HepG2 (cell line): ENCODE measurements around the gene ASH1L. TPM values are rescaled to one million over a fixed set of nuclear protein-coding genes. Genes with fewer than 3 reads are reported as not detected.

ENCODE experiments used
- HHEX ChIP-seq: IDR thresholded peaks from 2 replicates; pipeline ENCODE4 v1.6.1; 2016; ENCODE audit warnings: control low read depth
- JUNB ChIP-seq: sonication (generic); formaldehyde crosslinking; IDR thresholded peaks from 2 replicates; pipeline ENCODE4 v1.8.0; 2022; ENCODE audit warnings: missing genetic modification reagents, mild to moderate bottlenecking, borderline replicate concordance
- JUND ChIP-seq: sonication (generic); formaldehyde crosslinking; IDR thresholded peaks from 2 replicates; pipeline ENCODE4 v1.8.0; 2022; ENCODE audit warnings: mild to moderate bottlenecking, missing genetic modification reagents
- KDM1A ChIP-seq: IDR thresholded peaks from 2 replicates; pipeline ENCODE4 v1.6.1; 2016; ENCODE audit warnings: missing compliant biosample characterization
- KLF9 ChIP-seq: IDR thresholded peaks from 2 replicates; pipeline ENCODE4 v1.6.1; 2016; ENCODE audit warnings: low read depth
- MEF2D ChIP-seq: sonication (generic); formaldehyde crosslinking; IDR thresholded peaks from 2 replicates; pipeline ENCODE4 v1.5.1; 2020; ENCODE audit warnings: mild to moderate bottlenecking, missing genetic modification reagents
- SMARCC2 ChIP-seq: fragments of 450-650 bp; IDR thresholded peaks from 2 replicates; pipeline ENCODE4 v1.6.1; 2017; ENCODE audit warnings: antibody characterized with exemption, mild to moderate bottlenecking
- TARDBP ChIP-seq: sonication (generic); formaldehyde crosslinking; IDR thresholded peaks from 2 replicates; pipeline ENCODE4 v1.8.0; 2022; ENCODE audit warnings: mild to moderate bottlenecking, missing genetic modification reagents
- U2AF2 ChIP-seq: fragments of 200-400 bp; formaldehyde crosslinking; IDR thresholded peaks from 2 replicates; pipeline ENCODE4 v1.6.1; 2017; ENCODE audit warnings: low read depth, mild to moderate bottlenecking, low read length
- ZBTB21 ChIP-seq: sonication (generic); formaldehyde crosslinking; IDR thresholded peaks from 2 replicates; pipeline ENCODE4 v1.4.0; 2020; ENCODE audit warnings: missing genetic modification reagents
- ZBTB7B ChIP-seq: sonication (generic); formaldehyde crosslinking; IDR thresholded peaks from 2 replicates; pipeline ENCODE4 v1.4.0; 2020; ENCODE audit warnings: missing genetic modification reagents
- ZFP62 ChIP-seq: sonication (generic); formaldehyde crosslinking; IDR thresholded peaks from 2 replicates; pipeline ENCODE4 v1.4.0; 2020; ENCODE audit warnings: missing genetic modification reagents
- ZFP90 ChIP-seq: sonication (generic); formaldehyde crosslinking; IDR thresholded peaks from 2 replicates; pipeline ENCODE4 v1.8.0; 2022; ENCODE audit warnings: missing genetic modification reagents, mild to moderate bottlenecking, inconsistent platforms, borderline replicate concordance
- polyA plus RNA-seq, 8 experiments: library from polyadenylated mRNA; depleted of rRNA in 3 of 8; stranded (reverse) in 7 of 8; unstranded in 1 of 8; fragments of >200 nt; fragmentation: Illumina TruSeq in 4 of 8; extraction: Trizol in 4 of 8; gene quantifications; 2 replicates each; pipeline versions ENCODE4 v1.2.1 to v1.2.3, GENCODE V29; 2011 to 2016; ENCODE audit warnings: low read depth in 4 of 8, missing spikeins in 1 of 8, mixed read lengths in 1 of 8; ENCODE audit not compliant: insufficient read depth in 1 of 8
- total RNA-seq, 5 experiments: library from RNA; depleted of rRNA; stranded (reverse); fragments of >200 nt; fragmentation: Illumina TruSeq; extraction: Trizol; gene quantifications; 2 replicates each; pipeline ENCODE4 v1.2.3, GENCODE V29; 2016; ENCODE audit warnings: low read depth in 1 of 5
- TF ChIP-seq, protein P1 (sequence below): sonication (generic); formaldehyde crosslinking; IDR thresholded peaks from 2 replicates; pipeline ENCODE4 v1.4.0; 2020; ENCODE audit warnings: missing genetic modification reagents, borderline replicate concordance
- TF ChIP-seq, protein P2 (sequence below): sonication (generic); formaldehyde crosslinking; IDR thresholded peaks from 2 replicates; pipeline ENCODE4 v1.5.1; 2020; ENCODE audit warnings: mild to moderate bottlenecking, missing genetic modification reagents, borderline replicate concordance
- TF ChIP-seq, protein P3 (sequence below): IDR thresholded peaks from 2 replicates; pipeline ENCODE4 v1.6.1; 2018; ENCODE audit warnings: missing genetic modification reagents
- TF ChIP-seq, protein P4 (sequence below): sonication (generic); formaldehyde crosslinking; IDR thresholded peaks from 2 replicates; pipeline ENCODE4 v1.4.0; 2020; ENCODE audit warnings: mild to moderate bottlenecking, missing genetic modification reagents
- TF ChIP-seq, protein P5 (sequence below): sonication (generic); formaldehyde crosslinking; IDR thresholded peaks from 2 replicates; pipeline ENCODE4 v1.4.0; 2020; ENCODE audit warnings: mild to moderate bottlenecking, missing genetic modification reagents

ASH1L gene
- total and polyA plus RNA-seq, 2 of the 13 experiments (the other 11 are each of a cell fraction or from before 2014, with no cell fraction given), result 10.2 to 15.3 TPM

DNA sequence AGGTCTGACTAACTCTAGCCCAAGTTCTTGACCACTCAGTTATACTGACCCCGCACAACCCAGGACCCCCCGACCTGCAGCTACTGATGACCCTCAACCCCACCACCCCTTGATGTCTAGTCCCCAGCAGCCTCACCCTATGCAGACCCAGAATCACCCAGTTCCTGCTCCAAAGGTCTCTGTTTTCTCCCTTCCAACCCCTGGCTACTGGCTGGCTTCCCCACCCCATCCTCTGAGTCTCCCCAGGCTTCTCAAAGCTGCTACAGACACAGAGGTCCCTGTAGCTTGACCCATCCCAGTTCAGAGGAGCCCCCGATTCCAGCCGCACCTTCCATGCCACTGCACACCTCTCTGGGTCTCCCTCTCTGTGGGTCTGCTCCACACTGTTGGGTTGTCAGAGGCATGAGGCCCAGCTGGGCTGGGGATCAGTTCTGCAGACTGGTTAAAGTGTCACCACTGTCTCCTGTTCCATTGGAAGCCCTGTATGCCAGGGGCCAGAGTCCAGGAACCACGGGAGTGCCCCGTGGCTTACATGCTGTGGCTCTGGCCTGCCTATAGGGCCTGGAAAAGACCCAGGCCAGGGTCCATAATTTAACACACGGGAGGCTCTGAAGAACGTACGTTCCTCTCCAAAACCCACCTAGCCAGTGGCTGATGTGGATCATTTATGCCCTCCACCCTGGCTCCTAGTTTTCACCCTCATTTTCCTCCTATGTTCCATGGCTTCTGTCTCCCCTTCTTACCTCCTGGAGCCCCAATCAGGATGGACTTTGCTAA lies 261.9 kb downstream of the ASH1L start (continued):
- TF ChIP-seq, protein P1, sequence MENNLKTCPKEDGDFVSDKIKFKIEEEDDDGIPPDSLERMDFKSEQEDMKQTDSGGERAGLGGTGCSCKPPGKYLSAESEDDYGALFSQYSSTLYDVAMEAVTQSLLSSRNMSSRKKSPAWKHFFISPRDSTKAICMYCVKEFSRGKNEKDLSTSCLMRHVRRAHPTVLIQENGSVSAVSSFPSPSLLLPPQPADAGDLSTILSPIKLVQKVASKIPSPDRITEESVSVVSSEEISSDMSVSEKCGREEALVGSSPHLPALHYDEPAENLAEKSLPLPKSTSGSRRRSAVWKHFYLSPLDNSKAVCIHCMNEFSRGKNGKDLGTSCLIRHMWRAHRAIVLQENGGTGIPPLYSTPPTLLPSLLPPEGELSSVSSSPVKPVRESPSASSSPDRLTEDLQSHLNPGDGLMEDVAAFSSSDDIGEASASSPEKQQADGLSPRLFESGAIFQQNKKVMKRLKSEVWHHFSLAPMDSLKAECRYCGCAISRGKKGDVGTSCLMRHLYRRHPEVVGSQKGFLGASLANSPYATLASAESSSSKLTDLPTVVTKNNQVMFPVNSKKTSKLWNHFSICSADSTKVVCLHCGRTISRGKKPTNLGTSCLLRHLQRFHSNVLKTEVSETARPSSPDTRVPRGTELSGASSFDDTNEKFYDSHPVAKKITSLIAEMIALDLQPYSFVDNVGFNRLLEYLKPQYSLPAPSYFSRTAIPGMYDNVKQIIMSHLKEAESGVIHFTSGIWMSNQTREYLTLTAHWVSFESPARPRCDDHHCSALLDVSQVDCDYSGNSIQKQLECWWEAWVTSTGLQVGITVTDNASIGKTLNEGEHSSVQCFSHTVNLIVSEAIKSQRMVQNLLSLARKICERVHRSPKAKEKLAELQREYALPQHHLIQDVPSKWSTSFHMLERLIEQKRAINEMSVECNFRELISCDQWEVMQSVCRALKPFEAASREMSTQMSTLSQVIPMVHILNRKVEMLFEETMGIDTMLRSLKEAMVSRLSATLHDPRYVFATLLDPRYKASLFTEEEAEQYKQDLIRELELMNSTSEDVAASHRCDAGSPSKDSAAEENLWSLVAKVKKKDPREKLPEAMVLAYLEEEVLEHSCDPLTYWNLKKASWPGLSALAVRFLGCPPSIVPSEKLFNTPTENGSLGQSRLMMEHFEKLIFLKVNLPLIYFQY, result peak; percentile 96
- peak; percentile 70; the same call in 1 of the 2 replicates for TF ChIP-seq MEF2D (CRISPR knock-in tag)
- no peak for TF ChIP-seq JUNB (CRISPR knock-in tag)
- no peak for TF ChIP-seq HHEX (CRISPR knock-in tag)
- TF ChIP-seq ZBTB21 (CRISPR knock-in tag), result no peak
- TF ChIP-seq, protein P2, sequence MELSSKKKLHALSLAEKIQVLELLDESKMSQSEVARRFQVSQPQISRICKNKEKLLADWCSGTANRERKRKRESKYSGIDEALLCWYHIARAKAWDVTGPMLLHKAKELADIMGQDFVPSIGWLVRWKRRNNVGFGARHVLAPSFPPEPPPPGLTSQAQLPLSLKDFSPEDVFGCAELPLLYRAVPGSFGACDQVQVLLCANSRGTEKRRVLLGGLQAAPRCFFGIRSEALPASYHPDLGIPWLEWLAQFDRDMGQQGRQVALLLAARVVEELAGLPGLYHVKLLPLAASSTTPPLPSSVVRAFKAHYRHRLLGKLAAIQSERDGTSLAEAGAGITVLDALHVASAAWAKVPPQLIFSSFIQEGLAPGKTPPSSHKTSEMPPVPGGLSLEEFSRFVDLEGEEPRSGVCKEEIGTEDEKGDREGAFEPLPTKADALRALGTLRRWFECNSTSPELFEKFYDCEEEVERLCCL (CRISPR knock-in tag), result no peak
- TF ChIP-seq, protein P3, sequence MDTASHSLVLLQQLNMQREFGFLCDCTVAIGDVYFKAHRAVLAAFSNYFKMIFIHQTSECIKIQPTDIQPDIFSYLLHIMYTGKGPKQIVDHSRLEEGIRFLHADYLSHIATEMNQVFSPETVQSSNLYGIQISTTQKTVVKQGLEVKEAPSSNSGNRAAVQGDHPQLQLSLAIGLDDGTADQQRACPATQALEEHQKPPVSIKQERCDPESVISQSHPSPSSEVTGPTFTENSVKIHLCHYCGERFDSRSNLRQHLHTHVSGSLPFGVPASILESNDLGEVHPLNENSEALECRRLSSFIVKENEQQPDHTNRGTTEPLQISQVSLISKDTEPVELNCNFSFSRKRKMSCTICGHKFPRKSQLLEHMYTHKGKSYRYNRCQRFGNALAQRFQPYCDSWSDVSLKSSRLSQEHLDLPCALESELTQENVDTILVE (CRISPR knock-in tag), result no peak
- TF ChIP-seq KLF9 (CRISPR knock-in tag), result 0 out of 2 replicates have a peak, but pooled peaks have one; percentile 43
- TF ChIP-seq JUND (CRISPR knock-in tag), result peak; percentile 50; the same call in 1 of the 2 replicates
- TF ChIP-seq KDM1A (CRISPR knock-in tag), result no peak
- no peak; the same call in none of the 2 replicates for TF ChIP-seq ZFP90 (CRISPR knock-in tag)
- TF ChIP-seq, protein P4, sequence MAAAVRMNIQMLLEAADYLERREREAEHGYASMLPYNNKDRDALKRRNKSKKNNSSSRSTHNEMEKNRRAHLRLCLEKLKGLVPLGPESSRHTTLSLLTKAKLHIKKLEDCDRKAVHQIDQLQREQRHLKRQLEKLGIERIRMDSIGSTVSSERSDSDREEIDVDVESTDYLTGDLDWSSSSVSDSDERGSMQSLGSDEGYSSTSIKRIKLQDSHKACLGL (CRISPR knock-in tag), result peak; percentile 75
- TF ChIP-seq SMARCC2, result no peak
- peak; percentile 86; the same call in 1 of the 2 replicates for TF ChIP-seq TARDBP (CRISPR knock-in tag)
- no peak for TF ChIP-seq U2AF2
- 0 out of 2 replicates have a peak, but pooled peaks have one; percentile 50 for TF ChIP-seq ZBTB7B (CRISPR knock-in tag)
- TF ChIP-seq ZFP62 (CRISPR knock-in tag), result no peak
- TF ChIP-seq, protein P5, sequence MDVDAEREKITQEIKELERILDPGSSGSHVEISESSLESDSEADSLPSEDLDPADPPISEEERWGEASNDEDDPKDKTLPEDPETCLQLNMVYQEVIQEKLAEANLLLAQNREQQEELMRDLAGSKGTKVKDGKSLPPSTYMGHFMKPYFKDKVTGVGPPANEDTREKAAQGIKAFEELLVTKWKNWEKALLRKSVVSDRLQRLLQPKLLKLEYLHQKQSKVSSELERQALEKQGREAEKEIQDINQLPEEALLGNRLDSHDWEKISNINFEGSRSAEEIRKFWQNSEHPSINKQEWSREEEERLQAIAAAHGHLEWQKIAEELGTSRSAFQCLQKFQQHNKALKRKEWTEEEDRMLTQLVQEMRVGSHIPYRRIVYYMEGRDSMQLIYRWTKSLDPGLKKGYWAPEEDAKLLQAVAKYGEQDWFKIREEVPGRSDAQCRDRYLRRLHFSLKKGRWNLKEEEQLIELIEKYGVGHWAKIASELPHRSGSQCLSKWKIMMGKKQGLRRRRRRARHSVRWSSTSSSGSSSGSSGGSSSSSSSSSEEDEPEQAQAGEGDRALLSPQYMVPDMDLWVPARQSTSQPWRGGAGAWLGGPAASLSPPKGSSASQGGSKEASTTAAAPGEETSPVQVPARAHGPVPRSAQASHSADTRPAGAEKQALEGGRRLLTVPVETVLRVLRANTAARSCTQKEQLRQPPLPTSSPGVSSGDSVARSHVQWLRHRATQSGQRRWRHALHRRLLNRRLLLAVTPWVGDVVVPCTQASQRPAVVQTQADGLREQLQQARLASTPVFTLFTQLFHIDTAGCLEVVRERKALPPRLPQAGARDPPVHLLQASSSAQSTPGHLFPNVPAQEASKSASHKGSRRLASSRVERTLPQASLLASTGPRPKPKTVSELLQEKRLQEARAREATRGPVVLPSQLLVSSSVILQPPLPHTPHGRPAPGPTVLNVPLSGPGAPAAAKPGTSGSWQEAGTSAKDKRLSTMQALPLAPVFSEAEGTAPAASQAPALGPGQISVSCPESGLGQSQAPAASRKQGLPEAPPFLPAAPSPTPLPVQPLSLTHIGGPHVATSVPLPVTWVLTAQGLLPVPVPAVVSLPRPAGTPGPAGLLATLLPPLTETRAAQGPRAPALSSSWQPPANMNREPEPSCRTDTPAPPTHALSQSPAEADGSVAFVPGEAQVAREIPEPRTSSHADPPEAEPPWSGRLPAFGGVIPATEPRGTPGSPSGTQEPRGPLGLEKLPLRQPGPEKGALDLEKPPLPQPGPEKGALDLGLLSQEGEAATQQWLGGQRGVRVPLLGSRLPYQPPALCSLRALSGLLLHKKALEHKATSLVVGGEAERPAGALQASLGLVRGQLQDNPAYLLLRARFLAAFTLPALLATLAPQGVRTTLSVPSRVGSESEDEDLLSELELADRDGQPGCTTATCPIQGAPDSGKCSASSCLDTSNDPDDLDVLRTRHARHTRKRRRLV (CRISPR knock-in tag), result peak; percentile 51; the same call in 1 of the 2 replicates
